Smooth muscle cell (in vitro differentiated cells): ENCODE results near the gene KAZN. TPM values are rescaled to one million over a fixed set of nuclear protein-coding genes. Genes with fewer than 3 reads are reported as not detected.

Experiments
- DNase-seq: peaks from one replicate; lab custom pipeline; 2025; ENCODE audit not compliant: unreplicated experiment; lab: John Stamatoyannopoulos, UW
- H2AFZ ChIP-seq: fragments of 200-600 bp; sonication (generic); 2 replicates; pipeline ENCODE4 v1.6.0; 2016; ENCODE audit warnings: antibody characterized with exemption, low read depth, mild to moderate bottlenecking
- H3F3A ChIP-seq: fragments of 200-600 bp; sonication (generic); 2 replicates; pipeline ENCODE4 v1.6.0; 2017; ENCODE audit warnings: antibody characterized with exemption, low read depth
- H3K27ac ChIP-seq: fragments of 200-600 bp; sonication (generic); 2 replicates; pipeline ENCODE4 v1.5.1; 2016; ENCODE audit warnings: low read depth, mild to moderate bottlenecking
- H3K27me3 ChIP-seq: fragments of 200-600 bp; sonication (generic); 2 replicates; pipeline ENCODE4 v1.6.1; 2016; ENCODE audit warnings: low read depth, mild to moderate bottlenecking
- H3K36me3 ChIP-seq: fragments of 200-600 bp; sonication (generic); 2 replicates; pipeline ENCODE4 v1.5.1; 2016; ENCODE audit warnings: low read depth
- H3K4me1 ChIP-seq: fragments of 200-600 bp; sonication (generic); 2 replicates; pipeline ENCODE4 v1.5.1; 2016; ENCODE audit warnings: low read depth
- H3K4me2 ChIP-seq: fragments of 200-600 bp; sonication (generic); 2 replicates; pipeline ENCODE4 v1.6.0; 2016; ENCODE audit warnings: mild to moderate bottlenecking
- H3K4me3 ChIP-seq: fragments of 200-600 bp; sonication (generic); 2 replicates; pipeline ENCODE4 v1.5.1; 2016; ENCODE audit warnings: mild to moderate bottlenecking
- H3K79me2 ChIP-seq: fragments of 200-600 bp; sonication (generic); 2 replicates; pipeline ENCODE4 v1.6.0; 2016; ENCODE audit warnings: low read depth, mild to moderate bottlenecking
- H3K9ac ChIP-seq: fragments of 200-600 bp; sonication (generic); 2 replicates; pipeline ENCODE4 v1.6.0; 2016; ENCODE audit warnings: low read depth
- H3K9me3 ChIP-seq: fragments of 200-600 bp; sonication (generic); replicated peaks from 2 replicates; pipeline ENCODE4 v1.5.1; 2016; ENCODE audit warnings: low read depth
- H4K20me1 ChIP-seq: fragments of 200-600 bp; sonication (generic); 2 replicates; pipeline ENCODE4 v1.6.0; 2016; ENCODE audit warnings: low read depth
- CTCF ChIP-seq: fragments of 200-600 bp; sonication (generic); IDR thresholded peaks from 2 replicates; pipeline ENCODE4 v1.5.1; 2017; ENCODE audit warnings: borderline replicate concordance, mild to moderate bottlenecking, antibody characterized with exemption; ENCODE audit not compliant: insufficient read depth, poor library complexity, severe bottlenecking
- WGBS: methylation state at CpG from one replicate; pipeline ENCODE4 v1.1.7; 2016; ENCODE audit warnings: low lambda C conversion rate; 5-methylcytosine and 5-hydroxymethylcytosine counted together
- polyA plus RNA-seq: library from polyadenylated mRNA; unstranded; fragments of >200 nt; fragmentation: Nextera tagmentation; extraction: Ambion mirVana; gene quantifications from 2 replicates; pipeline ENCODE4 v1.2.1, GENCODE V29; 2016
- total RNA-seq: library from RNA; depleted of rRNA; stranded (reverse); fragments of >200 nt; gene quantifications from 2 replicates; pipeline ENCODE4 v1.2.3, GENCODE V29; 2014

Gene KAZN
- total and polyA plus RNA-seq, 2 experiments from 2014 or later, result 6.3 to 8.2 TPM

DNA sequence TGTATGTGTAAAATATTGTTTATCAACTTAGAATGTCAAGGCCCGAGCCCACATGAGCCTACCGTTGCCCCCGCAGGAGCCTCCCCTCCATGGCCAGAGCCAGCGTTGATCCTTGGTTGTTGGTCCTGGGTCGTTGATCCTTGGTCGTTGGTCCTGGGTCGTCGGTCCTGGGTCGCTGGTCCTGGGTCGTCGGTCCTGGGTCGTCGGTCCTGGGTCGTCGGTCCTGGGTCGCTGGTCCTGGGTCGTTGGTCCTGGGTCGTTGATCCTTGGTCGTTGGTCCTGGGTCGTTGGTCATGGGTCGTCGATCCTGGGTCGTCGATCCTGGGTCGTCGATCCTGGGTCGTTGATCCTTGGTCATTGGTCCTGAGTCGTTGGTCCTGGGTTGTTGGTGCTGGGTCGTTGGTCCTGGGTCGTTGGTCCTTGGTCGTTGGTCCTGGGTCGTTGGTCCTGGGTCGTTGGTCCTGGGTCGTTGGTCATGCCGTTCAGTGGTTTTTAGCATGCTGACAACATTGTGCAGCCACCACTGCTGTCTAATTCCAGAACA is 450.0 kb downstream of the KAZN start:
- 97% methylated on average over 33 of the region's 35 CpGs for WGBS
- Histone ChIP-seq H3K9me3 (no peaks in the 10 kb centered on the region), H4K20me1 (no peaks in the 10 kb centered on the region), H3K79me2 (no peaks in the 10 kb centered on the region), H3K4me2 (no peak overlapping the region), H3K4me3 (no peak overlapping the region), H3F3A (no peaks in the 10 kb centered on the region), H3K27me3 (no peaks in the 10 kb centered on the region), H3K4me1 (no peaks in the 10 kb centered on the region), H2AFZ (no peak overlapping the region), H3K36me3 (no peaks in the 10 kb centered on the region), H3K9ac (no peak overlapping the region), H3K27ac (no peak overlapping the region)
- DNase-seq, result no peak
- TF ChIP-seq CTCF, result no peak

DNA sequence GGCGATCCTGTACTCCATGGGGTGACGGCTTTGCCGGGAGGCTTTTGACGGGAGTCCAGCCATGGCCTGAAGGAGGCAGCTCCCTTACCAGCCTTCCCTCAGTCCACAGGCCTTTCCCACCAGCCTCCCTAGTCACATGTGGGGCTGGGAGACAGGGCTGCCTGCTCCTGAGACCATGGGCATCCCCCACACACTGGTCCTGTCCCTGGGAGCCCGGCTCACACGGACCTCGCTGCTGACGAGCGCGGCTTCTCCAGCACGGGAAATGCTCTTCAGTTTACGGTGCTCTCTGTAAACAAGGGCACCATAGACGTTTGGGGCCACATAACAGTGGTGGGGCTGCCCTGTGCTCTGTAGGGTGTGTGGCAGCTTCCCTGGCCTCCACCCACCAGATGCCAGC is 450.6 kb downstream of the KAZN start:
- Histone ChIP-seq H3K27ac (no peak overlapping the region), H3K9ac (no peak overlapping the region), H4K20me1 (no peaks in the 10 kb centered on the region), H3K4me2 (no peak overlapping the region), H3K9me3 (no peaks in the 10 kb centered on the region), H3K27me3 (no peaks in the 10 kb centered on the region), H3K79me2 (no peaks in the 10 kb centered on the region), H3F3A (no peaks in the 10 kb centered on the region), H3K4me3 (no peak overlapping the region), H3K36me3 (no peaks in the 10 kb centered on the region), H2AFZ (no peak overlapping the region), H3K4me1 (no peaks in the 10 kb centered on the region)
- no peak for DNase-seq
- 97% methylated on average over 13 of the region's 13 CpGs for WGBS
- TF ChIP-seq CTCF, result no peak

- Histone ChIP-seq H3K27me3 (no peaks in the 10 kb centered on the region), H3K27ac (no peak overlapping the region), H3K4me2 (no peak overlapping the region), H3K79me2 (no peaks in the 10 kb centered on the region), H3K9ac (no peak overlapping the region), H3K4me1 (no peaks in the 10 kb centered on the region), H3F3A (no peaks in the 10 kb centered on the region), H3K4me3 (no peak overlapping the region), H3K36me3 (no peaks in the 10 kb centered on the region), H2AFZ (no peak overlapping the region), H3K9me3 (no peaks in the 10 kb centered on the region), H4K20me1 (no peaks in the 10 kb centered on the region)
- no peak for DNase-seq
- WGBS, result 85% methylated on average over 8 of the region's 8 CpGs
- TF ChIP-seq CTCF, result no peak
These were observed 453.5 kb downstream of the KAZN start for GRCh38 chr1:15051882-15052528.

GRCh38 chr1:15053153-15053552 is 454.7 kb downstream of the KAZN start:
- Histone ChIP-seq H3K9me3 (no peaks in the 10 kb centered on the region), H4K20me1 (no peaks in the 10 kb centered on the region), H3K79me2 (no peaks in the 10 kb centered on the region), H2AFZ (no peak overlapping the region), H3K27ac (no peak overlapping the region), H3K27me3 (no peaks in the 10 kb centered on the region), H3K9ac (no peak overlapping the region), H3K4me2 (no peak overlapping the region), H3K4me3 (no peak overlapping the region), H3K36me3 (no peaks in the 10 kb centered on the region), H3K4me1 (no peaks in the 10 kb centered on the region), H3F3A (no peaks in the 10 kb centered on the region)
- TF ChIP-seq CTCF, result no peak
- 79% methylated on average over 9 of the region's 9 CpGs for WGBS
- no peak for DNase-seq
